Eye (tissue), 1 donor: ENCODE data around the gene TMEM106B.

Source experiments
- DNase-seq: peaks from one replicate; pipeline ENCODE4 v3.0.0-alpha.2; 2015

The TMEM106B gene

DNA sequence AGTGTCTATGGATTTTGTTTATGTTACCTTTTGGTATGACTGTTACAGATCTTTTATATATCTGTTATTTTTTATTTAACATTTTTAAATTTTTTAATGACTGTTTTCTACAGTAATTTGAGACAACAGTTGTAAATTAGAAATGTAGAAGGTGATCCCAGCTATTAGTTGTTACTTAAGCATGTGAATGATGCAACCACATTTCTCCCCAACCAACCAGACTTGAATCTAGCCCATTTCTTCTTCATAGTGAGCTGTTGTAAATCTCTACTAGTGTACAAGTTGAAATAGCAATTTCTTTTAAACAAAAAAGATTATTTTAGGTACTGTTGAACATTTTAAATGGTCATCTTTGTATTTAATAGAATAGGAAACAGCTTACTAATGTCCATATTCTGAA, 18.0 kb downstream of the TMEM106B start:
- no peak for DNase-seq

DNA sequence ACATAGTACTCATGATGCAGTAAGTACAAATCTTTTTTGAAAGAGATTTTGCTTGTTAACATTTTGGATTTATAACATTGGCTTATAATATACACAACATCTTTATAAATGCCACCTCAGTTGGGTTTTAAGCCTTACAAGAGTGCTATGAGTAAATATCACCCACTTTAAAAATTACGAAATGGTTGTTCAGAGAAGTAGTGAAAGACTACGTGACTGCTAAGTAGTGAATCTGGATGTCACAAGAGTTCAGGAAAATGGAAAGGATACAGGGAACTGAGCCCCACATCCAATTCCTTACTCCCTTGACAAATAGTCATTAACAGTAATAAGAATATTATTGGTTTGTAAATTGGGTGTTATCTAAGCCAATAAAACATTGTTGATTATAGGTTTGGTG, 20.0 kb downstream of the TMEM106B start:
- DNase-seq = no peak

DNA sequence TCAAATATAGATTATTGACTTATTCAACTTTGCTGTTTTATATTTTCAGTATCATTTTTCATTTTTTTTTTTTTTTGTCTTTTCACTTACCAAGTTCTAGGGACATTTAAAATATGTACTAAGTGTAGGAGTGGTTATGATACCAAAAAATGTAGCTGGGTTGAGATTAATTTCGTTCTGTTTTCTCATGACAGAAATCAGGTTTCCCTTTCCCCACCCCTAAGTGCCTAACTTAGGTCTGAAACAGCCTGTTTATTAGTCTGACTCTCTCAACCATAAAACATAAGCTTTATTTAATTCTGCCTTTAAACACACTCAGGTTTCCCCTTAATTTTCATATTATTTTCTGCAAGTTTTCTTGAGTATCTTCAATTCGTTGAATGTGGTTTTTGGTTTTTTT, 22.1 kb downstream of the TMEM106B start:
- no peak for DNase-seq

DNA sequence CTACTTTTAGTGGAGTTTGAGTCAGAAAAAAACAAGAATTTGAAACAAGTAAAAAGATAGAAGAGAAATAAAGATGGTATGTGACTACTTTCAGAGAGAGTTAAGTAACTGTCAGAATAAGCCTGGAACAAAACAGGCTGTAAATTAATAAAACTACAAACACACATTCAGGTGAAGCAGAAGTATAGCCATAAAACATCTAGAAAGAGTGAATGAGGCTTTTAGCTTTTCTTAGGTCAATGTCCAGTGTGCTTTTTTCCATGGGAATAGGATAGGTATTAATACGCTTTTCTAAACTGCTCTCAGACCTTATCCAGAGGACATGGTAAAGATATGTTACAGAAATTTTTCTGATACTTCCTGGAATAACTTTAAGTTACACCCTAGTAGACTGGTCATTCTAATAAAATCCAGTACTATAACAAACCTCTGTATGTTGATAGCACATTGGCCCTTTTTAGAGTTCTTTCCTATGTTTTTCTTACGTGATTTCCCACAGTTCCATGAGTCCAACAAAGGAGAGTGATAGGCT, 23.3 kb downstream of the TMEM106B start:
- no peak for DNase-seq

DNA sequence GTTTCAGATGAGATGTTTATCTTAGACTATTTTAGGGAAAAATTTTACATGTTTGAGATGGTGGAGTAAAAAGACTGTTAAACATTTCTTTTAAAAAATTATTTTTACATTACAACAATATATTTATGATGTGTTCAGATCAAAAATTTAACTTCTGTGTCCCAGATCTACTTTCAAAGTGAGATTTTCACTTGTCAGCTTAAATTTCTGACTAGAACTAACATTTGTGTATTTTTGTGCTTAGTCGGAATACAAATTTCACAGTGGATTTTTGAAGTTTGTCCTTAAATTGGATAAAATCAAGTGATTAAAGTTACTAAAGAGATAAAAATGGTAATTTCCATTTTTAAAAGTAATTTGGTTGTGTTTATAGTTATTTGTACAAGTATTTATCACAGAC, 24.9 kb downstream of the TMEM106B start:
- no peak for DNase-seq

DNA sequence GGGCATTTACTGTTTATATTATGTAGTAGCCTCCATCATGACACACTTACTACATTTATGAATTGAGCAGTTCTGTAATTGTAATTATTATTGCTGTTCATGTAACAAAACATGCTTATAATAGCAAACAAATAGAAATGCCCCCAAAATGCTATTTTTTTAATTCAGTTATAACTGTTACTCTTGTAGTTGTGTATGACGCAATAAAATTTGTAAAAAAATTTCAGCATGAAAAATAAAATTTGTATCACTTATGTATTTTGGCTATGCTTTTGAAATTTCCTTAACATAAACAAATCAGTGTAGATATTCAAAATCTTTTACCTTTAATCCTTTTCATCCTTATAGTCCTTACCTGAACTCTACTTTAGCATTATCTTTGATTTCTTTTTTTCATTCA, 25.9 kb downstream of the TMEM106B start:
- DNase-seq = no peak

DNA sequence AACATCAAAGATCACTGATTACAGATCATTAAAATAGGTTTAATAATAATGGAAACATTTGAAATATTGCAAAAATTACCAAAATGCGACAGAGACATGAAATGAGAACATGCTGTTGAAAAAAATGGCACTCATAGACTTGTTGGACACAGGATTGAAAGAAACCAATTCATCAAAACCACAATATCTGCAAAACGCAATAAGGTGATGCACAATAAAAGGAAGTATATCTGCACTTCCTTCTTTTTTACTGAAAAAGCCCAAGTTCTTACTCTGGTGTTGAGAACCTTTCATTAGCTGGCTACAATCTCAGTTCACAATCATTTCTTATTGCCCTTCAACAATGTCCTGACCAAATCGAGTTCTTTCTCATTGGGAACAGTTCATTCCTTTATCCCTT, 28.7 kb downstream of the TMEM106B start:
- DNase-seq = no peak

DNA sequence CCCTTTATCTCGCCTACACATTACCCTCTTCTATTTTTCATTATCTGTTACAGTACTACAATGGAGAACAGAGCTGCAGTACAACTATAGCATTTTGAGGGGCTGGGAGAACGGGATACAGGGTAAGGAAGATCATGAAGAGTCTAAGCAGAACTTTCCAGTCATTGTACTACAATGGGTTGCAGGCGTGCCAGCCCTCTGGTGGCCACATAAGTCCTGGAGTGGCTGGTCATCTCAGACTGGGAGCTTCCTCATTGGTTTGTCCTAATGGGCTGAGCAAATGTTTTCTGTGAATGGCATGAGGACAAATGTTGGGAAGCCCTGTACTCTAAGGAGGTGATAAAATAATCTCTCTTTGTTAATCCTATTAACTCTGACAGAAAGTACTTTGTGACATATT, 33.0 kb downstream of the TMEM106B start:
- DNase-seq = no peak

DNA sequence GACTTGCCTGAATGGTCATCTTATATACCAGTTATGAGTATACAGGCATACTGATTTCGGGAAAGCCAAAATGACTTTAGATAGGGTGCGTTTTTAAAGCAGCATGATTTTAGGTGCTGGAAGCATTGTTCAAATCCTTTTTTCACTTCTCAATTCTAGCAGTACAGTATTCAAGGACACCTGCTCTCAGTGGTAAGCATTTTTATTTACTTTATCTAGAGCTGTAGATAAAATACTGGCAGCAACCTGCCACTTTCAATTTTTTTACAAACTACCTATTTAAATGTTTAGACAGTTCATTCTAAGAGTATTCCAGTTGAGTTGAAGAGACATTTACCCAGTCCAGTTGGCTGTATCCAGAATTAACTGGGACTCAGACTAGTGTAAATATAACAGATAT, 33.6 kb downstream of the TMEM106B start:
- DNase-seq = no peak

DNA sequence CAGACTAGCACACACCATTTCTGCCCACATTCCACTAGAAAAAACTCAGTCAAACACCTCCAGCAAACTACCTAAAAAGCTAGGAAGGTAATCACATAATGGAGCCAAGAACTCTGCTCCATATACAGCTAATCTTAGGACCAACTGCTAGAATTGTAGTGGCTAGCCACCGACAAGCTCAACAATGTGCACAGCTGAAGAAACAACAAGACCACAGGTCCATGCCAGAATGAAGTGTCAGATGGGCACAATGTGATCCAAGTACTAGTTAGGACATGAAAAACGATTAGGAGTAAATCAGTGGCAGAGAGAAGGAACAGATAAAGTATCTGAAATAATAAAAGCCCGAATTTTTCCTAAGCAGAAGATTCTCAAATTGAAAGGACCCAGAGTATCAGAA, 38.6 kb downstream of the TMEM106B start:
- no peak for DNase-seq

DNA sequence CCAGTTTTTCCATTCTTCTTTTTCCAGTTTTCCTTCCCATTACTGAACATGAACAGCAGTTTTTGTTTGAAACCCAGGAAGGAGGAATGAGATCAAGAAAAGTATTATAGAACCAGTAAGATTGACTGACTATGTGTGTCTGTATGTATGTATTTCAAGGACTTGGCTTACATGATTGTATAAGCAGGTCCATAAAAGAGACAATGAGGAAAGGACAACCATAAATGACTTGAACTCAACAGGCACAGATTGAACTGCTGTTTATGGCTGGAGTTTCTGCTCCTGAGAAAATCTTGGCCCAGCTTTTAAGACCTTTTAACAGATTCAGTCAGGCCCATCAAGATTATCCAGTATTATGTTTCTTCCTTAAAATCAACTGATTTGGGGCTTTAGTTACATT, 39.1 kb downstream of the TMEM106B start:
- DNase-seq = no peak

DNA sequence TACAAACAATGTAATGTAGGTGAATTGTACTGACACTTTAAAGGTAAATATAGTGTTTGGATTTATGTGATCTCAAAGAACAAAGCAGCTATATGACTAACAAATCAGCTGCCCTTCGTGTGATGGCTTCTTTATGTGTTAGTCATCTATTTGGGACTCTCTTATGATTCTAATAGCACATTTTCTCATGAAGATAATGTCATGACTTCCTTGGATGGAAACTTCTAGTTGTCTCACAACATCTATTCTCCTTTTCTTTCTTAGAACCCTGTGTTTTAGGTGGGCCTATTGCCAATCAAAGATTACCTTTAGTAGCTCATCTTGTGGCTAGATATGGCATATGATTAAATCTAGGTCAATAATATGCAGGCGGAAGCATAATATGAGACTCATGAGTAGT, 45.0 kb downstream of the TMEM106B start:
- DNase-seq = no peak

DNA sequence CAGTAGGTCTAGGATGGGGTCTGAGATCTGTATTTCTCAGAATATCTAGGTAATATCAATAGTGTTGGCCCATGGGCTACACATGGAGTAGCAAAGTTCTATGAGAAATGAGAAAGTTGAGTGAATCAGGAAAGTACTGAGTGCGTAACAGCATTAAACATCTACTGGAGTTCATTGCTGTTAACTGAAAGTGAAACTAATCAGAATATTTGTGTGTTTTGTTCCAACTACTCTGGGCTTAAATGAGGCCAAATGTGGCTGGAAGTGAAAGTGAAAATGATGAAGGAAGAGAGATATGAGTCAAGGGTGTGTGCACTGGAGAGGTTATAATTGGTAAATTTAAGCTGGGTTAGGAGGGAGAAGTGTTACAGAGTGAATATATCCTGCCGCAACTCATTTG, 46.5 kb downstream of the TMEM106B start:
- DNase-seq = no peak

DNA sequence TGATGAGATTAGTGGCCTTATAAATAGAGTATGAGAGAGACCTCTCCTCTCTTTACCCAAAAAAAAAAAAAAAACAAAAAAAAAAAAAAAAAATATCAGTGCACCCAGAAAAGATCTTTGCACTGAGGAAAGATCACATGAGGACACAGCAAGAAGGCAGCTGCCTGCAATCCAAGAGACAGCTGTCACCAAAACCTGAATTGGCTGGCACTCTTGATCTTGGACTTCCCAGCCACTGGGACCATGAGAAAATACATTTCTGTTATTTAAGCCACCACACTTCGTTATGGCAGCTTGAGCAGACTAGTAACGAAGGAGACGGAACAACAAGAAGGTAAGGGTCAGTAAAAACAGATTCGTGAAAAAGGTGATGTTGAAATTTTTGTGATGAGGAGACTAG, 47.0 kb downstream of the TMEM106B start:
- no peak for DNase-seq

DNA sequence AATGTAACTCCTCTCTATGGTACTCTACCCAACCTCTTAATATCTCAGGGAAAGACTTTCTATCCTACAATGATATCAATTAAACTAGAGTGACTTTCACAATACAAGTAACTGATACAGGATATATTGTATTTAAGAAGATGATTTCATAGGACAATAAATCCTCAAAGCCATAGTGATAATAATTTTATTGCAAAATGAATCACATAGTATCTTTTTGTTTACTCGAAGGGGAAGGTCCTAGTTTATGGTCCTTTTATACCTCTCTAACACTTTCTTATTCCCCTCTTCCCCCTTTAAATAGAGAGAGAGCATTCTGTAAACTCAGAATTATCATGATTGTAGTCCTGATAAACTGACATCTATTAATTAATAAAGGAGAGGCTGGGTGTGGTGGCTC, 56.4 kb downstream of the TMEM106B start:
- DNase-seq = no peak

DNA sequence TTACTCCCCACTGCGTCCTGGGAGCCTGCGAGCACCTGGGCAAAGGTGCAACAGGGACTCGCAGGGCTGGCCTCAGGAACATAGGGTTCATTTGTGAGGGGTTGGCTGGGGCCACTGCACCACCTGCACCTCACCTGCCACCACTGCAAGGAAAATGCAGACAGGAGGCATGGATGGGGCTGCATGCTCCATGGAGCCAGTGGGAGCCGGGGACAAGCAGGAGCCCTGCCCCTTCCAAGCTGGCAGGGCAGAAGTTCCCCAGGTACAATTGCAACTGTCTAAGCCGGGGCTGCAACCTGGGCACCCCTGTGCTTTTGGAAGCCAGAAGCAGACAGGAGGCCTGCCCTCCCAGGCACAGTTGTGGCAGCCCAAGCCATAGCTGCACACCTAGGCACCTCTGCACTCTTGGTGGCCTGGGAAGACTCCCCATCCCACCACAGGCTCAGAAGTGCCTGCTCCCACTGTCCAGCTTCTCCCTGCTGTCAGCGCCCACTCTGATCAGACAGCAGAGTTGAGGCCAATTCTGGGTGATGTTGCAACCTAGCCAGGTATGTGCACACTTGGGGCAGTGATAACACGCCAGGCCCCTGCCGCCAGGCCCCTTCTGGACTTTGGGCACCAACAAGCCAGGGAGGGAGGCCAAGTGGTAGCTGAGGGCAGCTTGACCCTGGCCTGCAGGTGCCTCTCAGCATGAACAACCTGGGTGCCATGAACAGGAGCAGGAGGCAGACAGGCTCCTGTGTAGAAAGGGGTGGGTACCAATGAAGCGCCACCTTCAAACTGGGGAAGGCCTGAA, 58.2 kb downstream of the TMEM106B start:
- no peak for DNase-seq

DNA sequence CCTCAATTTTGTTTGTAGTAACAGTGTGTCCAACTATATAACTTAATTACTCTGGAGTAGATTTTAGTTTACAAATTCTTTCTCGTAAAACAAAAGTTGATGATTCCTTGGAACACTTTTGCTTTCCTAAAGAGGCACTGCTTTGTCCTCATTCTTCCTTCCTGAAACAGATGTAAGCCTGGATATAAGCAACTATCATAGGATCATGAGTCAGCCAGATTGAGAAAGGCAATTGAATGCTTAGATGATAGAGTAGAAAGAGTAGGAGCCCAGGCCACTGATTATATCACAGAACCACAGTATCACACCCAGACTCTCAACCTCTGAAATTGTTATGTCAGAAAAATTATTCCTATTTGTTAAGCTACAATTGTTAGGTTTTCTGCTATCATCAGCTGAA, 69.9 kb downstream of the TMEM106B start:
- no peak for DNase-seq

DNA sequence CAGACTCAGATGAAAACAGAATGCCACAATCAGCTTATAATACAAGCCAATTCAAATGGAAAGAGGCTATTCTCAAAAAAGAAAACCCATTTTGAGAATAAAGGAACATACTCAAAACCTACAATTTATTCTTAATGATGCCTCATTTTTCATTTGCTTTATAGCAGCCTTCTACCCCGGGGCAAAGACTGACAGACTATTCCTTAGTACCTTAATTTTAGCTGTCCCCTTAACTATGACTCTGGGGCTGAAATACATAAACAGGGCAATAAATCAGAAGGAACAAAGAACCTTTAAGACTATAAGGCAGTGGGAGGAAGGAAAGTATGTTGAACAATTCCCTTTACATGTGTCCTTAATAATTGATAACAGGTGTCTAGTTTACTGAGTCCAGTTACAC, 76.8 kb downstream of the TMEM106B start:
- DNase-seq = no peak

DNA sequence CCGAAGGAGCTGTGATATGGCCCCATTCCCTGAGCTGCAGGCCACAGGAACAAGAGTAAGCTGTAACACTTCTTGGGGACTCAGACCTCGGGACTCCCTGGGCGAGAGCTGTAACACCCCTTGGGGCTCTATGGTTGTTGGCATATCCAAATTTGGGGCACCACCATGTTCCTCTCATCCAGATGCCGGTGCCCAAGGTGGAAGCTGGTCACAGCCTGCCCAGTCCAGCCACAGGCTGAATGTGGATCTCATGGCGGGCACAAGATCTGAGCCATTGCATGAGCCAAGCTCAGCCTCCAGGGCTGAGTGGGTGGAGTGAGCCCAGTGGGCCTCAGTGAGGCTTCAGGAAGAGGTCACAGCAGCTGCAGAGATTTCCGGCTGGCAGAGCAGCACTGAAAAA, 78.9 kb downstream of the TMEM106B start:
- DNase-seq = no peak

DNA sequence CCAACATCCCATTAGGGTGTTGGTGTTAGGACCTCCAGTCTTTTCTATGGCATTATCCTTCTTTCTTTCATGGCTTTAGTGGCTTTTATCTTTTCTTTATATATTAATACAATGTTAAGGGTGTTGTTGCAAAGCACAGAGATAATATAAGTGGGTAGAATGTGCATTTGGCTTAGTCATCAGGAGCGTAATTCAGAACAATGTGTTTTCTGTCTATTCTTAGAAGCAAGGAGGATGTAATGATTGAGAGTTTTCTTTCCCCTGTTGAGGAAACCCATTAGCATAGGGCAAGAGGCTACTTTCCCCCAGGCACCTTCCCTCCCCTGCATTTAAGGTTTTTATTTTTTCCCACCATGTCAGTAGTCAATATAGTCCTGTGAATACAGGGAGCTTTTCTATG, 79.7 kb downstream of the TMEM106B start:
- no peak for DNase-seq

DNA sequence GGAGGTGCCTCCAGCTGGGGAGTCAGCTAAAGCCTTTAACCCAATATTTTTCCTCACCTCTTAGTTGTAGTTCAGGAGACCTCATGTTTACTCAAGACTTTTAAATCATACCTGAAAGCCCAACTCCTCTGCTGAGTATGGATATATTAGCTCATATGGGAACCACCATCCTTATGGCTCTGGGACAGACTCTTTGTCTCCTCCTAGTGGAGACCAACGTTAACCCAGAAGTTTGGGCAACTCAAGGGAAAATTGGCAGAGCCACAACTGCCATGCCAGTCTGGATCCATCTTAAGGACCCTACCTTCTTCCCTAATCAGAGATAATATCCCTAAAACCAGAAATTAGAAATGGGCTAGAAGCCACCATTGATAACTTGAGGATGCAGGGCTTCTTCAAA, 80.8 kb downstream of the TMEM106B start:
- DNase-seq = no peak
